HCT116 (cell line): ENCODE results near the gene RPL28. TPM values are rescaled to one million over a fixed set of nuclear protein-coding genes. Genes with fewer than 3 reads are reported as not detected.

ENCODE experiments used
- ATAC-seq: fragments of 200-7000 bp; cut with Tn5 transposase; 2 replicates; pipeline ENCODE4 v1.9.1; 2020; ENCODE audit warnings: mild to moderate bottlenecking, moderate library complexity
- BruUV-seq: library from RNA; stranded (reverse); fragments of 400-500 nt; replicated peaks from 2 replicates; lab custom pipeline; 2021; lab: Mats Ljungman, UMichigan
- CTCF ChIA-PET: fragments of 300-600 bp; sonication (Branson Sonifier 250); formaldehyde crosslinking; loops from one replicate; lab custom pipeline; 2021; ENCODE audit warnings: antibody characterized with exemption; lab: Charles Lee
- POLR2A ChIA-PET: fragments of 300-600, 350-600 bp; sonication (Branson Sonifier 250); formaldehyde crosslinking; loops from one replicate; lab custom pipeline; 2021; ENCODE audit warnings: antibody characterized with exemption; lab: Charles Lee
- RAD21 ChIA-PET, 2 experiments: fragments of 300-600 bp; sonication (Branson Sonifier 250); formaldehyde crosslinking; loops; one replicate each; lab custom pipeline; 2023; ENCODE audit warnings: low total read pairs in 2 of 2; ENCODE audit not compliant: uncharacterized antibody in 2 of 2, unreplicated experiment in 2 of 2, low non-redundant PET in 1 of 2; lab: Charles Lee
- DNase-seq: peaks from one replicate; pipeline ENCODE4 v3.0.0-alpha.2; 2010; ENCODE audit warnings: low read depth, low spot score
- H2AFZ ChIP-seq: fragments of 200-600 bp; shearing (Covaris generic), sonication (generic); 2 replicates; pipeline ENCODE4 v1.6.1; 2017; ENCODE audit warnings: low read depth, mixed run types, mixed read lengths, antibody characterized with exemption, low read length; ENCODE audit not compliant: poor library complexity, severe bottlenecking
- H3K27ac ChIP-seq: 2 replicates; pipeline ENCODE4 v1.5.1; 2012; ENCODE audit warnings: low read depth, low read length
- H3K27me3 ChIP-seq: fragments of 200-600 bp; sonication (generic); 2 replicates; pipeline ENCODE4 v1.6.1; 2016; ENCODE audit warnings: mixed run types, low read length, mixed read lengths; ENCODE audit not compliant: insufficient read depth
- H3K36me3 ChIP-seq, 2 experiments: fragments of 200-500 bp in 1 of 2; fragments of 200-600 bp in 1 of 2; sonication (Bioruptor generic) in 1 of 2; sonication (generic) in 1 of 2; 2 replicates each; pipeline versions ENCODE4 v1.5.1 to v1.6.1; 2014 to 2016; ENCODE audit warnings: low read length in 2 of 2, inconsistent platforms in 1 of 2, mixed read lengths in 1 of 2, mixed run types in 1 of 2; ENCODE audit not compliant: insufficient read depth in 2 of 2, control insufficient read depth in 1 of 2
- H3K4me1 ChIP-seq, 2 experiments: fragments of 200-600 bp in 1 of 2; sonication (generic) in 1 of 2; 2 replicates each; pipeline versions ENCODE4 v1.5.1 to v1.6.1; 2012 to 2017; ENCODE audit warnings: low read length in 2 of 2, inconsistent platforms in 1 of 2, mild to moderate bottlenecking in 1 of 2, mixed read lengths in 1 of 2, mixed run types in 1 of 2, moderate library complexity in 1 of 2; ENCODE audit not compliant: insufficient read depth in 2 of 2, control insufficient read depth in 1 of 2
- H3K4me2 ChIP-seq: fragments of 200-600 bp; sonication (generic); 2 replicates; pipeline ENCODE4 v1.6.1; 2017; ENCODE audit warnings: mixed run types, low read length, mixed read lengths
- H3K4me3 ChIP-seq, 2 experiments: fragments of 200-600 bp in 1 of 2; sonication (generic) in 1 of 2; replicated peaks in 1 of 2; 2 replicates each; pipeline ENCODE4 v1.5.1; 2011 to 2016; ENCODE audit warnings: low read length in 2 of 2, control low read depth in 1 of 2, low read depth in 1 of 2, mild to moderate bottlenecking in 1 of 2, mixed read lengths in 1 of 2, mixed run types in 1 of 2
- H3K79me2 ChIP-seq: fragments of 200-600 bp; sonication (generic); 2 replicates; pipeline ENCODE4 v1.6.1; 2017; ENCODE audit warnings: mild to moderate bottlenecking, mixed run types, low read length, moderate library complexity, mixed read lengths; ENCODE audit not compliant: insufficient read depth
- H3K9ac ChIP-seq: fragments of 200-600 bp; sonication (generic); 2 replicates; pipeline ENCODE4 v1.6.1; 2016; ENCODE audit warnings: low read length, mixed read lengths
- H3K9me2 ChIP-seq: fragments of 200-600 bp; sonication (generic), shearing (Covaris generic); 2 replicates; pipeline ENCODE4 v1.6.1; 2017; ENCODE audit warnings: mixed run types, mild to moderate bottlenecking, moderate library complexity; ENCODE audit not compliant: insufficient read depth
- H3K9me3 ChIP-seq, 2 experiments: fragments of 200-500 bp in 1 of 2; fragments of 200-600 bp in 1 of 2; sonication (Bioruptor generic) in 1 of 2; sonication (generic) in 1 of 2; 2 replicates each; pipeline ENCODE4 v1.6.1; 2014 to 2017; ENCODE audit warnings: low read length in 2 of 2, mixed read lengths in 2 of 2, inconsistent platforms in 1 of 2, low read depth in 1 of 2, mild to moderate bottlenecking in 1 of 2, mixed run types in 1 of 2, moderate library complexity in 1 of 2; ENCODE audit not compliant: control insufficient read depth in 1 of 2, insufficient read depth in 1 of 2
- H4K20me1 ChIP-seq: fragments of 200-600 bp; sonication (generic), shearing (Covaris generic); 2 replicates; pipeline ENCODE4 v1.6.1; 2017; ENCODE audit warnings: mixed run types, mild to moderate bottlenecking, moderate library complexity; ENCODE audit not compliant: insufficient read depth
- EGR1 ChIP-seq: IDR thresholded peaks from 2 replicates; pipeline ENCODE4 v1.6.1; 2012; ENCODE audit warnings: low read depth
- SP1 ChIP-seq: IDR thresholded peaks from 2 replicates; pipeline ENCODE4 v1.6.1; 2012; ENCODE audit warnings: low read depth
- YY1 ChIP-seq: IDR thresholded peaks from 2 replicates; pipeline ENCODE4 v1.6.1; 2011; ENCODE audit warnings: low read length, low read depth, moderate library complexity, mild to moderate bottlenecking; ENCODE audit not compliant: insufficient replicate concordance; ENCODE audit errors: extremely low read depth
- intact Hi-C: fragments of 100-400 bp; cut with micrococcal nuclease; formaldehyde crosslinking; loops from 2 replicates; pipeline ENCODE4 v1.10.0; 2022
- total RNA-seq: library from RNA; stranded (reverse); gene quantifications from one replicate; pipeline ENCODE4 v1.2.1, GENCODE V29; 2021; ENCODE audit not compliant: unreplicated experiment
- TF ChIP-seq, protein P1 (sequence below): IDR thresholded peaks from 2 replicates; pipeline ENCODE4 v1.6.1; 2011; ENCODE audit warnings: mild to moderate bottlenecking, low read length, moderate library complexity; ENCODE audit not compliant: insufficient replicate concordance; ENCODE audit errors: extremely low read depth
- TF ChIP-seq, protein P2 (sequence below): IDR thresholded peaks from 2 replicates; pipeline ENCODE4 v1.6.1; 2012; ENCODE audit warnings: low read depth
- TF ChIP-seq, protein P3 (sequence below): IDR thresholded peaks from 2 replicates; pipeline ENCODE4 v1.6.1; 2012

The RPL28 gene
- total RNA-seq, 1 experiment from 2014 or later = 3,050 TPM

DNA sequence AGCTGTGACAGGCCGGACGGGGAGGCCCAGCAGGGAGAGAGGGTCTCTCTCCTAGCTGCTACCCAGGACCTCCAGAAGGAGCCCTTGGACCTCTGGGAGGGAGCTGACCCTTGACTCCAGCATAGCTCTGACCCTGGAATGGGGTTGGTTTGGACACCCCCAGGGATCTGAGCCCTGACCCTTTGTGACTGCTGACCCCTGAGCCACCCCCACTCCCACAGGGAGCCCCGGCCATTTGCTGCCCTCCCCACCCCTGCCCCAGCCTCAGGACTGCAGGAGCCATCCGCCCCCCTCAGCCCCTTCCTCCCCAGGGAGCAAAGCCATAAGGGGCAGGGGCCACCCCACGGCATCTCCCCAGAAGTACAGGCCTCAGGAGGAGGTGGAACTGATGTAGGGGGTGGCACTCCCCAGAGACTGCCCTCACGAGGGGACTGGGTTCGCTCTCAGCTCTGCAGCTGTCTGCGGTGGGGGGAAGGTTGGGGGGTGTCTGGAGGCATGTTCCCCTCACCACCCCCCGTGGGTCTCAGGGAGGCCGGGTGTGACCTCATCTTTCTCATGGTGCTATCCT, 38.2 kb upstream of the RPL28 start:
- H3K36me3 ChIP-seq = peaks cover under 1 to 3% of the 10 kb centered on the region in 2 experiments; a peak in 3 of 4 replicates
- BruUV-seq = no TSS peak
- no peak for TF ChIP-seq YY1
- TF ChIP-seq SP1 = no peak
- TF ChIP-seq, protein P1, sequence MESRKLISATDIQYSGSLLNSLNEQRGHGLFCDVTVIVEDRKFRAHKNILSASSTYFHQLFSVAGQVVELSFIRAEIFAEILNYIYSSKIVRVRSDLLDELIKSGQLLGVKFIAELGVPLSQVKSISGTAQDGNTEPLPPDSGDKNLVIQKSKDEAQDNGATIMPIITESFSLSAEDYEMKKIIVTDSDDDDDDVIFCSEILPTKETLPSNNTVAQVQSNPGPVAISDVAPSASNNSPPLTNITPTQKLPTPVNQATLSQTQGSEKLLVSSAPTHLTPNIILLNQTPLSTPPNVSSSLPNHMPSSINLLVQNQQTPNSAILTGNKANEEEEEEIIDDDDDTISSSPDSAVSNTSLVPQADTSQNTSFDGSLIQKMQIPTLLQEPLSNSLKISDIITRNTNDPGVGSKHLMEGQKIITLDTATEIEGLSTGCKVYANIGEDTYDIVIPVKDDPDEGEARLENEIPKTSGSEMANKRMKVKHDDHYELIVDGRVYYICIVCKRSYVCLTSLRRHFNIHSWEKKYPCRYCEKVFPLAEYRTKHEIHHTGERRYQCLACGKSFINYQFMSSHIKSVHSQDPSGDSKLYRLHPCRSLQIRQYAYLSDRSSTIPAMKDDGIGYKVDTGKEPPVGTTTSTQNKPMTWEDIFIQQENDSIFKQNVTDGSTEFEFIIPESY = no peak
- TF ChIP-seq, protein P2, sequence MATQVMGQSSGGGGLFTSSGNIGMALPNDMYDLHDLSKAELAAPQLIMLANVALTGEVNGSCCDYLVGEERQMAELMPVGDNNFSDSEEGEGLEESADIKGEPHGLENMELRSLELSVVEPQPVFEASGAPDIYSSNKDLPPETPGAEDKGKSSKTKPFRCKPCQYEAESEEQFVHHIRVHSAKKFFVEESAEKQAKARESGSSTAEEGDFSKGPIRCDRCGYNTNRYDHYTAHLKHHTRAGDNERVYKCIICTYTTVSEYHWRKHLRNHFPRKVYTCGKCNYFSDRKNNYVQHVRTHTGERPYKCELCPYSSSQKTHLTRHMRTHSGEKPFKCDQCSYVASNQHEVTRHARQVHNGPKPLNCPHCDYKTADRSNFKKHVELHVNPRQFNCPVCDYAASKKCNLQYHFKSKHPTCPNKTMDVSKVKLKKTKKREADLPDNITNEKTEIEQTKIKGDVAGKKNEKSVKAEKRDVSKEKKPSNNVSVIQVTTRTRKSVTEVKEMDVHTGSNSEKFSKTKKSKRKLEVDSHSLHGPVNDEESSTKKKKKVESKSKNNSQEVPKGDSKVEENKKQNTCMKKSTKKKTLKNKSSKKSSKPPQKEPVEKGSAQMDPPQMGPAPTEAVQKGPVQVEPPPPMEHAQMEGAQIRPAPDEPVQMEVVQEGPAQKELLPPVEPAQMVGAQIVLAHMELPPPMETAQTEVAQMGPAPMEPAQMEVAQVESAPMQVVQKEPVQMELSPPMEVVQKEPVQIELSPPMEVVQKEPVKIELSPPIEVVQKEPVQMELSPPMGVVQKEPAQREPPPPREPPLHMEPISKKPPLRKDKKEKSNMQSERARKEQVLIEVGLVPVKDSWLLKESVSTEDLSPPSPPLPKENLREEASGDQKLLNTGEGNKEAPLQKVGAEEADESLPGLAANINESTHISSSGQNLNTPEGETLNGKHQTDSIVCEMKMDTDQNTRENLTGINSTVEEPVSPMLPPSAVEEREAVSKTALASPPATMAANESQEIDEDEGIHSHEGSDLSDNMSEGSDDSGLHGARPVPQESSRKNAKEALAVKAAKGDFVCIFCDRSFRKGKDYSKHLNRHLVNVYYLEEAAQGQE = no peak
- TF ChIP-seq, protein P3, sequence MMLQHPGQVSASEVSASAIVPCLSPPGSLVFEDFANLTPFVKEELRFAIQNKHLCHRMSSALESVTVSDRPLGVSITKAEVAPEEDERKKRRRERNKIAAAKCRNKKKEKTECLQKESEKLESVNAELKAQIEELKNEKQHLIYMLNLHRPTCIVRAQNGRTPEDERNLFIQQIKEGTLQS = no peak
- no peak for TF ChIP-seq EGR1
- H3K27me3 ChIP-seq = no peaks in the 10 kb centered on the region
- H3K79me2 ChIP-seq = no peaks in the 10 kb centered on the region
- ChIA-PET CTCF (no interaction called here), RAD21 (interaction anchor here in 1 of 2 experiments (0.7 kb wide), 1 partner anchor 20 kb away, joined by 4 read pairs; no protein-coding TSS in a partner anchor), POLR2A (no interaction called here)
- H3K4me2 ChIP-seq = no peak overlapping the region
- no peak overlapping the region for H3K9ac ChIP-seq
- no peak overlapping the region for H3K27ac ChIP-seq
- no peaks in the 10 kb centered on the region for H3K9me2 ChIP-seq
- H3K4me3 ChIP-seq = no peak overlapping the region
- no peak overlapping the region for H2AFZ ChIP-seq
- DNase-seq = no peak
- no peak for ATAC-seq
- no peaks in the 10 kb centered on the region for H4K20me1 ChIP-seq
- H3K4me1 ChIP-seq = peaks cover 8 to 36% of the 10 kb centered on the region in 2 experiments; a peak in 3 of 4 replicates
- H3K9me3 ChIP-seq = no peaks in the 10 kb centered on the region
- intact Hi-C loops = no loop called here
